SHP77 treated with DMSO at 0.1 percent for 48 hours (cell line): ENCODE data around the gene TRPM5.
"Not testable (repeated sequence)": the region's sequence is repeated elsewhere in the genome, so short reads cannot be mapped to it uniquely, and the experiment has no call there.

Experiments used
- DNase-seq: peaks from one replicate; lab custom pipeline; 2025; lab: John Stamatoyannopoulos, UW

The TRPM5 gene

DNA sequence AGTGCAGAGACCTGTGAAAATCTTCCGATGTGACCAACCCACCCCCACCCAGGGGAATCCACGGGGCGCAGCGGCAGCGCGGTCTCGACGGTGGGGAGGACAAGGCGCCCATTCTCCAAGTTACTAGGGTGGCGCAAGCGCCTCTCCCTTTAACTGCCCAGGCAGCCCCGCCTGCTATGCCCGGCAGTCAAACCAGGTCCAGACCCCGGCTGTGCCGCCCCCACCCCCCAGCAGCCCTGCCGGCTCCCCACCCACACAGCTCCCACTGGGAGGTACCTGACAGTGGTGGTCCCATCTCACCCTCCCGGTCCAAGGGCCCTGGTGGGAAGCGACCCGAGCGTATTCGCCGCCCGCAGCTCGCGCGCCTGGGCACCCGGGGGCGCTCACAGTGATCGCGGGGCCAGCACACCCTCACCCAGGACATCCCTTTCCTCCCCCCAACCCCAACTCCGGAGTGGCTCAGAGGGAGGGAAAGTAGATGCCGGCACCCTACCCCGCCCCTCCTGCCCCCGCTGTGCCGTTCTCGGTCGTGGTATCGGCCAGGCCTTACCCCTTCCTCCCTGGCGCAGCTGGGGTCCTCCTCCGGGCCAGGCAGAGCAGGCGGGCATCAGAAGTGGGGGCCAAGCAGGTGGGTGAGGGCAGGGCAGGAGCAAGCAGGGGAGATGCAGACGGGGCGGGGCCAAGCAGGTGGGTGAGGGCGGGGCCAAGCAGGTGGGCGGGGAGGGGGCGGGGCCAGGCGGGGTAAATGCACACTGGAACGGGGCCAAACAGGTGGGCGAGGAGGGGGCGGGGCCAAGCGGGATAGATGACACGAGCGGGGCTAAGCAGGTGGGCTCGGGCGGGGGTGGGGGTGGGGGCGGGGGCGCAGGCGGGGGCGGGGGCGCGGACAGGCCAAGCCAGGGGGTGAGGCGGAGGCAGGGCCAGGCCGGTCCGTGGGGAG lies at the start of gene TRPM5:
Gene TRPM5, minus strand, starts transcription at position 634 of the 940 bp plus-strand sequence. CDS start 21,478 bp downstream, outside the sequence.
- DNase-seq: no peak

GRCh38 chr11:2489083-2489482 lies 44.8 kb upstream of the TRPM5 start:
- DNase-seq: no peak

- no peak for DNase-seq
Observed at GRCh38 chr11:2488004-2488403, 43.7 kb upstream of the TRPM5 start.

- DNase-seq: no peak
Observed at GRCh38 chr11:2484576-2485125, 40.3 kb upstream of the TRPM5 start.

GRCh38 chr11:2483426-2483825 lies 39.1 kb upstream of the TRPM5 start:
- DNase-seq: peak; percentile 31

DNA sequence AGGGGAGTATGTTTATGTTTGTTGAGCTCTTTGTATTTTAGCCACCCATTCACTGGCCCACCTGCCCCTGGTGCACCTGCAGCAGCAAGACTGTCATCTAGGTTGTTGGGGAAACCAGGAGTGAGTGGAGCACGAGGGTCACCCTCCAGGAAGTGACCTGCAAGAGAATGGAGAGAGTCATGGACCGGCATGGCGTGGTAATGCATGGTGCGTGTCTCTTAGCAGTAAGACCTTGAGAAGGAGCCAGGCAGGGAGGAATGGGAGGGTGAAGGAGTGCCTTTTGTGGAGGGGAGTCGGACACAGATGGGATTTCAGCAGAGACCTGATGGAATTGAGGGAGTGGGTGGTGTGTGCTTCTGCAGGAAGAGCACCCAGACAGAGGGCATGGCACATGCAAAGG lies 38.4 kb upstream of the TRPM5 start:
- peak; percentile 21 for DNase-seq

DNA sequence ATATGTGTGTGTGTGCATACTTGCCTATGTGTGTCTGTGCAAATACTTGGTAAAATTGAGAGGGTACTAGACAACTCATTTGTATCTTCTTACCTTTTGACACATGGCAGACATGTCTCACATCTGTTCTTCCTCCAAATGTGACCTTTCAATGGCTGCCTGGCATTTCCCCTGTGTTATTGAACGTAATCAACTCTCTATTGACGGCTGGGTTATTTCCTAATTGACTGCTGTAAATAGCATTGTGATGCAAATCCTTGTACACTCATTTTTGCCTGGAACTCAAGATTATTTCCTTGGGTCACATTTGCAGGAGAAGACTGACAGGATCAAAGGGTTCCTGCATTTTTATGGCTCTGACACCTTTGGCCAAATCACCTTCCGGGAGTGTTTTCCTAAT lies 37.9 kb upstream of the TRPM5 start:
- no peak for DNase-seq

GRCh38 chr11:2481253-2481652 lies 36.9 kb upstream of the TRPM5 start:
- no peak for DNase-seq

DNA sequence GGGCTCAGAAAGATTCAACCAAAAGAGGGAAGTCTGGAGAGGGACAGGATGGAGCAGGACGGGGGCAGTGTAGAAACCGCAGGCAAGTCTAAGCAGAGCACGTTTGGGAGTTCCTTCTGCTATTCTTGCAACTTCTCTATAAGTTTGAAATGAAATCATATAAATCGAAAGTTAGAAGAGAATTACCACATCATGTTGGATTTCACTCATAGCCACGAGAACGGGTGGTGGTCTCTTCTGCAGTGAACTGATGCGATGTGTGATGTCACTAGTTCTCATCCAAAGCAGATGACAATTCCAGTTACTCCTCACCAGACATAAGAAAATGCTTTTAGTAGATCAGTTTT lies 36.5 kb upstream of the TRPM5 start:
- DNase-seq: no peak

DNA sequence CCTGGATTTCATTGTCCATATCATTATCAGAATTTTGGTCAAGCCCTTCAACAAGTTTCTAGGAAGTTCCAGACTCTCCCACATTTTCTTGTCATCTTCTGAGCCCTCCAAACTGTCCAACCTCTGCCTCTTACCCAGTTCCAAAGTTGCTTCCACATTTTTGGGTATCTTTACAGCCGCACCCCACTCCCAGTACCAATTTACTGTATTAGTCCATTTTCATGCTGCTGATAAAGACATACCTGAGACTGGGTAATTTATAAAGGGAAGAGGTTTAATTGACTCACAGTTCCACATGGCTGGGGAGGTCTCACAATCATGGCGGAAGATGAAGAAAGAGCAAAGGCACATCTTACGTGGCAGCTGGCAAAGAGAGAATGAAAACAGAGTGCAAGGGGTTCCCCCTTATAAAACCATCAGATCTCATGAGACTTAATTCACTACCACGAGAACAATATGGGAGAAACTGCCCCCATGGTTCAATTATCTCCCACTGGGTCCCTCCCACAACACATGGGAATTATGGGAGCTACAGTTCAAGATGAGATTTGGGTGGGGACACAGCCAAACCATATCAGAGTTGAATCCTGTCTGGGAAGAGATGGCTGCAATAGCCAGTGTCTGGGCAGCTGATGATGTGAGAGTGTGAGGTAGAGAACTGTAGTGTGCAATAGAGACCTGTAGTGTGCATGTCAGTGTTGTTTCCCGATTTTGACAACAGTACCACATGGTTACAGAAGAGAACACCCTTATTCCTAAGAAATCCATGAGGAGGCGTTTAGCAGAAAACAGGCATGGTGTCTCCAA lies 36.0 kb upstream of the TRPM5 start:
- not testable (repeated sequence) for DNase-seq

DNA sequence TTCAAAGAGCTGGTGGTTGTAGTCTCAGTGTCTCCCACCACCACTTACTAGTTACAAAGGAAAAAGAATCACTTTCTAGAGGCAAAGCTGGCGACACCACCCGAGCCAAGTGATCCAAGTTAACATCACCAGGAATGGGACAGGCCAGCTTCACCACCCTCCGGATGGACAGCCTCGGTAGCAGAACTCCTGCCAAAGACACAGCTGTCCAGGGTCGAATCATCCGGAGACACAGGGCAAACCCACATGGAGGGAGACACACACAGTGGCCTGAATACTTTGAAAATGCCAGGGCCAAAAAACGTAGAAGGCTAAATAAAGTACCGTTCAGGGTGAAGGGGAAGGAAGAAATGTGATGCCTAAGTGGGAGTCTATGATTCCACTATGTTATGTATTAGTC lies 33.6 kb upstream of the TRPM5 start:
- no peak for DNase-seq

DNA sequence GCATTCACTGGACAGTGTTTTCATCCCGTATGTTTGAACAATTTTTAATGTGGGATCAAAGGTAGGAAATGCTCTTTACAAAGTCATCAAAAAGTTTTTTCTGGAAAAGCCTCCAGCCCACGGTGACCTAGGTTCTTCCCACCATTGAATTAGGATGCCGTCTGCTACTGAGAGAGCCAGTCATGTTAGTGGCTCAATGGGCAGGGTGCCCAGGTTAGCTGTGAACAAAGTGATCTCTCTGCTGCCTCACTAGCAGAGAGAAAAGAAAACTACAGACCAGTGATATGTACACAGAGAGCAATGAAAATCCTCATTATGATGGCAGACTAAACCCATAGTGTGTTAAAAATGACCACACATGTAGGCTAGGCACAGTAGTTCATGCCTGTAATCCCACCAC lies 32.9 kb upstream of the TRPM5 start:
- DNase-seq: no peak

DNA sequence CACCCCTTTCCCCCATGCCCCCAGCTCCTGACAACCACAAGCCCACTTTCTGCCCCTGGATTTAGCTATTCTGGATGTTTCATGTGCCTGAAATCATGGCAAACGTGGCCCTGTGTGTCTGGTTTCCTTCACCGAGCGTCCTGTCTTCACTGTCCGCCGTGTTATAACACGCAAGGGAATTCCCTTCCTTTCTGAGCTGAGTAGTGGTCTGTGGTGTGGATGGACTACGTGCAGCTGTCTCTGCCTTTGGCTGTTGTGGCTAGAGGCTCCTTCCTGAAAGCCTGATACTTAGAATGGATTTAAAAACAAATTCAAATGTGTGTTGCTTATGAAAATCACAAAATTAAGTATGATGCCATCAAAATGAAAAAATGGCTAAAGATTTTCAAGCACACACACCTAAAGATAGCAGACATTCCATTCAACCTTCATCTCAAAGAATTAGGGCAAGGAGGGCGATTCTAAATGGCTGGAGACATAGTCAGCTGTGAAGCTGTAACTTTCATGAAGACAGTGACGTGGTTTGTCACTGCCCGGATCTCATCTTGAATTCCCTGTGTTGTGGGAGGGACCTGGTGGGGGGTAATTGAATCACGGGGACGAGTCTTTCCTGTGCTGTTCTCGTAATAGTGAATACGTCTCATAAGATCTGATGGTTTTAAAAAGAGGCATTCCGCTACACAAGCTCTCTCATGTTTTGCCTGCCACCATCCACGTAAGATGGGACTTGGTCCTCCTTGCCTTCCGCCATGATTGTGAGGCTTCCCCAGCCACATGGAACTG lies 31.0 kb upstream of the TRPM5 start:
- no peak for DNase-seq

DNA sequence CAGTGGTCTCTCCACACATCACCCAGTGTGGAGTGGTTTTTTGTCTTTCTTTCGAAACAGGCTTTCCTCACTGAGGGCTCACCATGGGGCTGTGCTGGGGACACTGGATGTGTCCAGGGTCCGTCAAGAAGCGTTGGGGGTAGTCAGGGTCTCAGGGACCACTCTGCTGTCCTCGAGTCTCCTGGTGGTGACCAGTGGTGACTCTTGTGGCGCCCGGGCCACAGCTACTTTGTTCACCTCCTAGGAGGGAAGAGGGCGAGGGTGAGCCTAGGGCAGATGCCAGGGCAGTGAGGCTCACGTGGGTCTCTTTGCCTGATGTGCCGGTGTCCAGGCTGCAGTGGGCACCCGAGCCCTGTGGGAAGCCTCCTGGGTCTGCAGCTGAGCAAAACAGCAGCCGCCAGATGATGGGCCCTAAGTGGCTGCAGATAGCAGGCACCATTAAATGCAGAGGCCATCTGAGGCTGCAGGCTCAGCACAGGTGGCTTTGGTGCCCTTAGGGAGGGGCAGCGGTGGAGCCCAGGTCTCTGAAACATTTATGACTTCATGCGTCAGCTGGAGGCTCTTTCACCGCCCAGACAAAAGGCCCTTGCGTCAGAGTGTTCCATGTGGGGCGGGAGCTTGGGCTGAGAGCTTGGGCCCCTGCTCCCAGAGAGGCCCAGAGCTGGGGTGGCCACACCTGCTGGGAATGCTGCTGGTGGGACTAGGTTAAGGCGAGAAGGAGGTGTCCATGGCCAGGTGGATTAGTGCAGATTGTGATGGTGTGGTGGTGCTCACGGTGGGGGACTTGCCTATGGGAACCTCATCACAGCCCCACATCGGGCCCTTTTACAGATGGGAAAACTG lies 30.0 kb upstream of the TRPM5 start:
- DNase-seq: peak; percentile 45

GRCh38 chr11:2473361-2474058 lies 29.2 kb upstream of the TRPM5 start:
- DNase-seq: no peak

- DNase-seq: no peak
Observed at GRCh38 chr11:2472428-2473186, 28.3 kb upstream of the TRPM5 start.

GRCh38 chr11:2471804-2472096 lies 27.4 kb upstream of the TRPM5 start:
- DNase-seq: no peak

- DNase-seq: no peak
Observed at GRCh38 chr11:2471048-2471803, 26.9 kb upstream of the TRPM5 start.

DNA sequence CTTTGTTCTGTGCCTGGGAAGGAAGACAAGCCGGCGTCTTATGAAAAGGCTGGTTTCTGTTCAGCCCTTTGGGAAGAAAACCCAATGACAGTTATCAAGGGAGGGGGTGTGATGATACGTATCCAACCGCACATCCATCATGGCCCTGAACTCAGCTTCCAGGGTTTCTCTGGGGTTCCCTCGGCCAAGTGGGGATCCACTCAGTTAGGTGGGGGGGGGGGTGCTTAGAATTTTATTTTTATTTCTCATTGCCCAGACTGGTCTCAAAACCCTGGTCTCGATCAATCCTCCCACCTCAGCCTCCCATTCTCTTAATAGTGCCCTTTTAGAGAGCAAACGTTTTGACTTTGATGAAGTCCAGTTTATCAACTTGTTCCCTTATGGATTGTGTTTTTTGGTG lies 26.2 kb upstream of the TRPM5 start:
- no peak for DNase-seq
